GM13976 (cell line): Measurements from ENCODE around the gene JDP2.

Source experiments
- DNase-seq: peaks from one replicate; pipeline ENCODE4 v3.0.0; 2012; ENCODE audit warnings: low spot score
- in situ Hi-C: fragments of 300-500 bp; cut with MboI; formaldehyde crosslinking; loops from one replicate; pipeline ENCODE4 v1.12.0; 2022; ENCODE audit warnings: low sequenced_read_pairs, mixed read lengths, inconsistent platforms; ENCODE audit not compliant: unreplicated experiment
- TF ChIP-seq, protein P1 (sequence below): IDR thresholded peaks from 2 replicates; pipeline ENCODE4 v1.5.1; 2012; ENCODE audit warnings: borderline replicate concordance, mild to moderate bottlenecking; ENCODE audit not compliant: insufficient read depth; ENCODE audit errors: extremely low read depth, missing control alignments, control extremely low read depth

JDP2 gene

DNA sequence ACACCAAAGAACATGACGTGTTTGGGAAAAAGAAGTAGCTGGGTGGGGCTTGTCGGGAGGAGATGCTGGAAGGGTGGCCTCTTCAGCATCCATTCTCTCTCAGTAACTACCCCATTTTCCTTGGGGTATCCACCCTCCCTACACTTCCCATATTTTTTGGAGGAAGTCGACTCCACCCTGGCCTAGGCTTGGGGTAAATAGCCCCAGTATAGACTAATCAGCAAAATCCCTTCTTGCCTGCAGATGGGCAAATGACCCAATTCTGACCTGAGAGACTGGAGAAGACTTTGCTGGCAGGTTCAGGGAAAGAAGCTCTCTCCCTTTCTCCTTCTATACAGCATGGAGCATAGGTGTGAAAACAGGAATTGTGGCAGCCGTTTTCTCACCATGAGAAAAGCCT is 28.5 kb upstream of the JDP2 start:
- in situ Hi-C loops = no loop called here
- TF ChIP-seq, protein P1, sequence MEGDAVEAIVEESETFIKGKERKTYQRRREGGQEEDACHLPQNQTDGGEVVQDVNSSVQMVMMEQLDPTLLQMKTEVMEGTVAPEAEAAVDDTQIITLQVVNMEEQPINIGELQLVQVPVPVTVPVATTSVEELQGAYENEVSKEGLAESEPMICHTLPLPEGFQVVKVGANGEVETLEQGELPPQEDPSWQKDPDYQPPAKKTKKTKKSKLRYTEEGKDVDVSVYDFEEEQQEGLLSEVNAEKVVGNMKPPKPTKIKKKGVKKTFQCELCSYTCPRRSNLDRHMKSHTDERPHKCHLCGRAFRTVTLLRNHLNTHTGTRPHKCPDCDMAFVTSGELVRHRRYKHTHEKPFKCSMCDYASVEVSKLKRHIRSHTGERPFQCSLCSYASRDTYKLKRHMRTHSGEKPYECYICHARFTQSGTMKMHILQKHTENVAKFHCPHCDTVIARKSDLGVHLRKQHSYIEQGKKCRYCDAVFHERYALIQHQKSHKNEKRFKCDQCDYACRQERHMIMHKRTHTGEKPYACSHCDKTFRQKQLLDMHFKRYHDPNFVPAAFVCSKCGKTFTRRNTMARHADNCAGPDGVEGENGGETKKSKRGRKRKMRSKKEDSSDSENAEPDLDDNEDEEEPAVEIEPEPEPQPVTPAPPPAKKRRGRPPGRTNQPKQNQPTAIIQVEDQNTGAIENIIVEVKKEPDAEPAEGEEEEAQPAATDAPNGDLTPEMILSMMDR = no peak
- no peak for DNase-seq

- in situ Hi-C loops = no loop called here
Measured at GRCh38 chr14:75399843-75400775, 27.7 kb upstream of the JDP2 start.

DNA sequence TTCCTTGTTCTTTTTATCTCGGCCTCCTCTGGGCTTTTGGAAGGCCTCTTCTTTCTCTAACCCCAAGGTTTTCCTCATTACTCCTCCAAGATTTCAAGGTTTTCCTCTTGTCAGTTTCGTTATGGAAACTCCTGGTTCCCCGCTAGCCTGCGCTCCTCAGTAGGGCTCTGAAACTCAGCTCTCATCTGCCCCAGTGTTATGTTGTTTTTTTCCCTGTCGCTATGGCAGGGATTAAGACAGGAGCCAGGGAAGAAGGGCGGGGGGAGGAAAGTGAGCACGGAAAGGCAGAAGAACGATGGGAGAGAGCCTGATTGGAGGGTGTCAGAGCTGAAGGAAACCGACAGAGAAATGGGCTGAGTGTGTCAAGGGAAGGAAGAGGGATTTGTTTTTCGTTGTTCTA is 26.5 kb upstream of the JDP2 start:
- no peak for DNase-seq
- in situ Hi-C loops = no loop called here
- TF ChIP-seq, protein P1 = no peak

More at GRCh38 chr14:75399843-75400775, 27.7 kb upstream of the JDP2 start:
- TF ChIP-seq, protein P1 = no peak
- DNase-seq = no peak

- in situ Hi-C loops = no loop called here
- TF ChIP-seq, protein P1 = no peak
- DNase-seq = no peak
Measured at GRCh38 chr14:75402867-75403413, 24.9 kb upstream of the JDP2 start.

GRCh38 chr14:75404847-75405246 is 23.0 kb upstream of the JDP2 start:
- DNase-seq = no peak
- TF ChIP-seq, protein P1 = no peak
- in situ Hi-C loops = no loop called here

GRCh38 chr14:75406102-75406501 is 21.7 kb upstream of the JDP2 start:
- TF ChIP-seq, protein P1 = no peak
- in situ Hi-C loops = no loop called here
- no peak for DNase-seq
